Neural progenitor cell (in vitro differentiated cells): ENCODE results near the gene RIMKLB. TPM values are rescaled to one million over a fixed set of nuclear protein-coding genes. Genes with fewer than 3 reads are reported as not detected.

Experiments used
- DNase-seq: peaks from one replicate; pipeline ENCODE4 v3.0.0-alpha.2; 2016; ENCODE audit warnings: low spot score
- H2AFZ ChIP-seq: fragments of 200-600 bp; sonication (generic); replicated peaks from 2 replicates; pipeline ENCODE4 v1.6.1; 2016; ENCODE audit warnings: antibody characterized with exemption
- H3F3A ChIP-seq: fragments of 200-600 bp; sonication (generic); 2 replicates; pipeline ENCODE4 v1.6.1; 2016; ENCODE audit warnings: antibody characterized with exemption, low read depth
- H3K27ac ChIP-seq: fragments of 200-600 bp; sonication (generic); 2 replicates; pipeline ENCODE4 v1.5.1; 2016; ENCODE audit warnings: mild to moderate bottlenecking
- H3K27me3 ChIP-seq: fragments of 200-600 bp; sonication (generic); 2 replicates; pipeline ENCODE4 v1.6.1; 2016; ENCODE audit warnings: mild to moderate bottlenecking, moderate library complexity
- H3K36me3 ChIP-seq: fragments of 200-600 bp; sonication (generic); 2 replicates; pipeline ENCODE4 v1.5.1; 2016
- H3K4me1 ChIP-seq: fragments of 200-600 bp; sonication (generic); 2 replicates; pipeline ENCODE4 v1.6.1; 2016; ENCODE audit warnings: mixed run types
- H3K4me2 ChIP-seq: fragments of 200-600 bp; sonication (generic); 2 replicates; pipeline ENCODE4 v1.6.1; 2016
- H3K4me3 ChIP-seq: fragments of 200-600 bp; sonication (generic); 2 replicates; pipeline ENCODE4 v1.5.1; 2016
- H3K79me2 ChIP-seq: fragments of 200-600 bp; sonication (generic); 2 replicates; pipeline ENCODE4 v1.6.1; 2016; ENCODE audit warnings: low read depth
- H3K9ac ChIP-seq: fragments of 200-600 bp; sonication (generic); 2 replicates; pipeline ENCODE4 v1.6.1; 2016
- H3K9me3 ChIP-seq: fragments of 200-600 bp; sonication (generic); 2 replicates; pipeline ENCODE4 v1.5.1; 2016; ENCODE audit warnings: low read depth
- H4K20me1 ChIP-seq: fragments of 200-600 bp; sonication (generic); 2 replicates; pipeline ENCODE4 v1.6.1; 2016; ENCODE audit warnings: low read depth
- H3K27ac Mint-ChIP-seq: 3 replicates; pipeline ENCODE4 v1.8.0; 2021; ENCODE audit warnings: mixed read lengths
- H3K27me3 Mint-ChIP-seq: 2 replicates; pipeline ENCODE4 v1.8.0; 2022; ENCODE audit warnings: low read depth, mild to moderate bottlenecking, inconsistent platforms, moderate library complexity, mixed read lengths; ENCODE audit not compliant: insufficient read depth
- H3K36me3 Mint-ChIP-seq: 3 replicates; pipeline ENCODE4 v1.8.0; 2021; ENCODE audit warnings: mixed read lengths
- H3K4me1 Mint-ChIP-seq: 3 replicates; pipeline ENCODE4 v1.8.0; 2021; ENCODE audit warnings: mixed read lengths
- H3K4me3 Mint-ChIP-seq: 3 replicates; pipeline ENCODE4 v1.8.0; 2021; ENCODE audit warnings: mild to moderate bottlenecking, moderate library complexity, mixed read lengths
- H3K9me3 Mint-ChIP-seq: 3 replicates; pipeline ENCODE4 v1.8.0; 2020; ENCODE audit warnings: mixed read lengths
- EZH2 ChIP-seq: fragments of 200-600 bp; sonication (generic); IDR thresholded peaks from 2 replicates; pipeline ENCODE4 v1.6.1; 2017; ENCODE audit warnings: antibody characterized with exemption, mild to moderate bottlenecking, moderate library complexity
- EZH2phosphoT487 ChIP-seq: fragments of 200-600 bp; sonication (generic); IDR thresholded peaks from 2 replicates; pipeline ENCODE4 v1.6.1; 2017; ENCODE audit warnings: antibody characterized with exemption
- total RNA-seq: library from RNA; depleted of rRNA; stranded (reverse); fragments of >200 nt; gene quantifications from 2 replicates; pipeline ENCODE4 v1.2.3, GENCODE V29; 2015; ENCODE audit warnings: low replicate concordance
- TF ChIP-seq, protein P1 (sequence below): fragments of 200-600 bp; sonication (generic); IDR thresholded peaks from 2 replicates; pipeline ENCODE4 v1.5.1; 2017; ENCODE audit warnings: antibody characterized with exemption, mild to moderate bottlenecking

The RIMKLB gene
- total RNA-seq, 1 donor from 2014 or later = 131 TPM

DNA sequence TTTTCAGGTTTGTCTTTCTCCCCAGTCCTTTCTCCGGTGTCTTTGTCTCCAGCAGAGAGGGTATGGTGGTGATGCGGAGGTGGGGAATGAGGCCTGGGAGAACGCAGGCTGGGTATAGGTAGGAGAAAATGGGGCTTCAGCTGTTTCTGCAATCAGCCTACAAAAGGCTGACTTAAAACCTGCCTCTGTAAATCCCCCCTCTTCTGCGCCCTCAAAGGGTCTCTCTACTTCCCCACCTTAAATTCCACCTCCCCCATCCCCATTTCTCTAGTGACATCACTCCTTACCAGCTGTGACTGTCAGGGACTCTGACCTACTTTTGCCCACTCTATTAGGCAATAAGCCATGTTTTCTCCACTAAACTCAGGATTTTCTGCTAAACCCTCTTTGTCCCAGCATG, 8.1 kb upstream of the RIMKLB start:
- H3K4me2 ChIP-seq = peak overlapping the region; percentile 58
- no peaks in the 10 kb centered on the region for H3K9me3 ChIP-seq
- no peaks in the 10 kb centered on the region for H4K20me1 ChIP-seq
- no peaks in the 10 kb centered on the region for H3K36me3 Mint-ChIP-seq
- H3K27me3 ChIP-seq = no peaks in the 10 kb centered on the region
- H3K27ac ChIP-seq = peak overlapping the region; percentile 28
- no peak overlapping the region for H3K4me3 ChIP-seq
- H3K36me3 ChIP-seq = no peaks in the 10 kb centered on the region
- H3K4me1 Mint-ChIP-seq = peaks cover 32% of the 10 kb centered on the region
- H3K27me3 Mint-ChIP-seq = no peaks in the 10 kb centered on the region
- TF ChIP-seq EZH2phosphoT487 = no peak
- peaks cover 41% of the 10 kb centered on the region for H3F3A ChIP-seq
- no peaks in the 10 kb centered on the region for H3K79me2 ChIP-seq
- H2AFZ ChIP-seq = peak overlapping the region; percentile 79
- peaks cover 4% of the 10 kb centered on the region for H3K9me3 Mint-ChIP-seq
- H3K27ac Mint-ChIP-seq = peak overlapping the region; percentile 10
- H3K4me3 Mint-ChIP-seq = no peak overlapping the region
- H3K4me1 ChIP-seq = peaks cover 39% of the 10 kb centered on the region
- DNase-seq = peak; percentile 26
- H3K9ac ChIP-seq = no peak overlapping the region

- H3K27ac Mint-ChIP-seq = peak overlapping the region; percentile 96
- DNase-seq = peak; percentile 80
- no peaks in the 10 kb centered on the region for H3K9me3 ChIP-seq
- H3K9me3 Mint-ChIP-seq = no peaks in the 10 kb centered on the region
- H2AFZ ChIP-seq = peak overlapping the region; percentile 92
- peak overlapping the region; percentile 56 for H3K4me2 ChIP-seq
- H3K27ac ChIP-seq = peak overlapping the region; percentile 85
- no peaks in the 10 kb centered on the region for H3K36me3 ChIP-seq
- no peaks in the 10 kb centered on the region for H3K36me3 Mint-ChIP-seq
- H3K4me3 ChIP-seq = no peak overlapping the region
- H3K79me2 ChIP-seq = no peaks in the 10 kb centered on the region
- TF ChIP-seq EZH2phosphoT487 (no peak), EZH2 (no peak)
- TF ChIP-seq, protein P1, sequence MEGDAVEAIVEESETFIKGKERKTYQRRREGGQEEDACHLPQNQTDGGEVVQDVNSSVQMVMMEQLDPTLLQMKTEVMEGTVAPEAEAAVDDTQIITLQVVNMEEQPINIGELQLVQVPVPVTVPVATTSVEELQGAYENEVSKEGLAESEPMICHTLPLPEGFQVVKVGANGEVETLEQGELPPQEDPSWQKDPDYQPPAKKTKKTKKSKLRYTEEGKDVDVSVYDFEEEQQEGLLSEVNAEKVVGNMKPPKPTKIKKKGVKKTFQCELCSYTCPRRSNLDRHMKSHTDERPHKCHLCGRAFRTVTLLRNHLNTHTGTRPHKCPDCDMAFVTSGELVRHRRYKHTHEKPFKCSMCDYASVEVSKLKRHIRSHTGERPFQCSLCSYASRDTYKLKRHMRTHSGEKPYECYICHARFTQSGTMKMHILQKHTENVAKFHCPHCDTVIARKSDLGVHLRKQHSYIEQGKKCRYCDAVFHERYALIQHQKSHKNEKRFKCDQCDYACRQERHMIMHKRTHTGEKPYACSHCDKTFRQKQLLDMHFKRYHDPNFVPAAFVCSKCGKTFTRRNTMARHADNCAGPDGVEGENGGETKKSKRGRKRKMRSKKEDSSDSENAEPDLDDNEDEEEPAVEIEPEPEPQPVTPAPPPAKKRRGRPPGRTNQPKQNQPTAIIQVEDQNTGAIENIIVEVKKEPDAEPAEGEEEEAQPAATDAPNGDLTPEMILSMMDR = no peak
- H3F3A ChIP-seq = peaks cover 55% of the 10 kb centered on the region
- H3K27me3 Mint-ChIP-seq = peaks cover 3% of the 10 kb centered on the region
- H3K9ac ChIP-seq = no peak overlapping the region
- peak overlapping the region; percentile 57 for H3K4me3 Mint-ChIP-seq
- peaks cover 43% of the 10 kb centered on the region for H3K4me1 Mint-ChIP-seq
- peaks cover 37% of the 10 kb centered on the region for H3K4me1 ChIP-seq
- H3K27me3 ChIP-seq = no peaks in the 10 kb centered on the region
- H4K20me1 ChIP-seq = no peaks in the 10 kb centered on the region
Measured at GRCh38 chr12:8692573-8692972, 5.2 kb upstream of the RIMKLB start.

- Histone ChIP-seq H3K79me2 (peaks cover 21% of the 10 kb centered on the region), H3K27ac (no peak overlapping the region), H2AFZ (no peak overlapping the region), H3K4me1 (peaks cover 31% of the 10 kb centered on the region), H3K4me2 (no peak overlapping the region), H3K9ac (no peak overlapping the region), H3K36me3 (no peaks in the 10 kb centered on the region), H3F3A (peaks cover 65% of the 10 kb centered on the region), H4K20me1 (peaks cover 16% of the 10 kb centered on the region), H3K4me3 (no peak overlapping the region), H3K27me3 (no peaks in the 10 kb centered on the region), H3K9me3 (no peaks in the 10 kb centered on the region)
- TF ChIP-seq EZH2 (no peak), EZH2phosphoT487 (no peak)
- TF ChIP-seq, protein P1 = no peak
- H3K4me1 Mint-ChIP-seq = peaks cover 40% of the 10 kb centered on the region
- no peaks in the 10 kb centered on the region for H3K9me3 Mint-ChIP-seq
- H3K27ac Mint-ChIP-seq = no peak overlapping the region
- no peak for DNase-seq
- no peak overlapping the region for H3K4me3 Mint-ChIP-seq
- peaks cover 3% of the 10 kb centered on the region for H3K27me3 Mint-ChIP-seq
- H3K36me3 Mint-ChIP-seq = no peaks in the 10 kb centered on the region
Measured at GRCh38 chr12:8695116-8695515, 2.7 kb upstream of the RIMKLB start.

GRCh38 chr12:8696442-8697090, 1.2 kb upstream of the RIMKLB start:
- no peak for TF ChIP-seq EZH2
- TF ChIP-seq, protein P1 = no peak
- TF ChIP-seq EZH2phosphoT487 = no peak
- DNase-seq = peak; percentile 26
- H4K20me1 ChIP-seq = peaks cover 31% of the 10 kb centered on the region
- no peaks in the 10 kb centered on the region for H3K9me3 ChIP-seq
- H3F3A ChIP-seq = peaks cover 55% of the 10 kb centered on the region
- Mint-ChIP-seq H3K27me3 (peaks cover 3% of the 10 kb centered on the region), H3K27ac (peak overlapping the region; percentile 24), H3K9me3 (no peaks in the 10 kb centered on the region), H3K4me3 (peak overlapping the region; percentile 92), H3K4me1 (peaks cover 44% of the 10 kb centered on the region), H3K36me3 (peaks cover 9% of the 10 kb centered on the region)
- no peaks in the 10 kb centered on the region for H3K36me3 ChIP-seq
- H3K27ac ChIP-seq = no peak overlapping the region
- peaks cover 29% of the 10 kb centered on the region for H3K4me1 ChIP-seq
- H3K4me2 ChIP-seq = peak overlapping the region; percentile 80
- H2AFZ ChIP-seq = peak overlapping the region; percentile 38
- H3K9ac ChIP-seq = peak overlapping the region; percentile 46
- peak overlapping the region; percentile 99 for H3K4me3 ChIP-seq
- no peaks in the 10 kb centered on the region for H3K27me3 ChIP-seq
- H3K79me2 ChIP-seq = peaks cover 35% of the 10 kb centered on the region
